ENCODE measurements around the gene DLG3. TPM values are rescaled to one million over a fixed set of nuclear protein-coding genes. Genes with fewer than 3 reads are reported as not detected.

The DLG3 gene
- total and polyA plus RNA-seq, 4 experiments from 2014 or later: 5.3 to 14.2 (median 12.0) TPM

DNA sequence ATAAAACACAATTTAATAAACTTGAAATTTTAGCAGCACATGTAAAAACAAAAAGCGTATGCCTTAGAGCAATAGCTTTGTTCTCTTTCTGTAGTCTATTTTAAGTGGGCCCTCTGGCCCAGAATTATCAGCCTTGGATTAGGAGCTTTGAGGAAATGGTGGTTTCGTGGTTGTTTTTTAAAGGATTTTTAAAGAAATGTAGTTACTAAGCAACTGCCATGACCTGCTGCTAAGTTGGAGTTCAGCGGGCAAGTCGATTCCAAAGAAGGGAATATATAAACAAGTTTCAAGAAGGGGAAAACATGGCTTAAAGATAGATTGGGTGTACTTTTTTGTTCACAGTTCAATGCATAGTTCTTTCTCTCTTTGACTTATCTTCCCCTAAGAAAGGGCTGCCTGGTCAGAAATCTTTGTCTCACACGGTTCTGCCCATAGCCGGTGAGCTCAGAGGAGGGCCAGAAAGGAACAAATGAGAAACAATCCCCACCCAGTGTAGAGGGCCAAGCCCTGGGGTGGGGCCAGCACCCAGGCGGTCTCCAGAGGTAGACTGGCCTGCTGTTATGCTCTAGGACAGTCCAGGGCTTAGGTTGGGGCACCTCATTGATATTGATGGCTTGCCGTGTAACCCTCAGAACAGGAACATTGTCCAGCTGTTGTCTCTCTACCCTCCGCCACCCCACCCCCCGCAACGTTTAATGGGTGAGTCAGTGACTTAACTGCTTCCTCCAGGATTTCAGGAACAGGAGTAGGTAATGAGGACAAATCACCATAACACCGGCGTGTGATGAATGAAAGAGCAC, 32.5 kb downstream of the DLG3 start:
- Histone ChIP-seq H3K4me3 (ENCODE audit: low read length in 2 of 2) (no peak overlapping the region), H3K9me3 (ENCODE audit: control insufficient read depth in 1 of 2, low read length in 2 of 2) (no peaks in the 10 kb centered on the region), H3K27me3 (ENCODE audit: insufficient read depth, low read length) (no peaks in the 10 kb centered on the region), H3K4me1 (ENCODE audit: insufficient read depth, low read length) (no peaks in the 10 kb centered on the region), H3K27ac (ENCODE audit: low read depth, low read length) (no peak overlapping the region), H3K36me3 (ENCODE audit: insufficient read depth, low read length) (no peaks in the 10 kb centered on the region)
- Mint-ChIP-seq H3K4me3 (no peak overlapping the region), H3K36me3 (peaks cover 0 to 22% of the 10 kb centered on the region in 2 donors), H3K27ac (peak overlapping the region in 1 of 7 donors; percentile 73), H3K27me3 (no peaks in the 10 kb centered on the region), H3K4me1 (peaks cover 0 to 9% (median 3%) of the 10 kb centered on the region in 4 donors), H3K9me3 (no peaks in the 10 kb centered on the region)
- intact Hi-C loops (cut with micrococcal nuclease): no loop called here
- DNase-seq: no peak
- POLR2A ChIA-PET (ENCODE audit: partially characterized antibody): no interaction called here
- CTCF ChIA-PET (ENCODE audit: partially characterized antibody): interaction anchor here (0.8 to 1.0 kb wide), 2 partner anchors 12 to 188 kb away, joined by 3 read pairs; no protein-coding TSS in a partner anchor

GRCh38 chrX:70477734-70478075, 33.1 kb downstream of the DLG3 start:
- DNase-seq: no peak
- no peak overlapping the region for H3K27ac Mint-ChIP-seq
- H3K27me3 Mint-ChIP-seq: no peaks in the 10 kb centered on the region
- no peaks in the 10 kb centered on the region for H3K27me3 ChIP-seq (ENCODE audit: insufficient read depth, low read length)
- no peaks in the 10 kb centered on the region for H3K9me3 Mint-ChIP-seq
- peaks cover 0 to 9% (median 3%) of the 10 kb centered on the region in 4 donors for H3K4me1 Mint-ChIP-seq
- intact Hi-C loops (cut with micrococcal nuclease): no loop called here
- no peak overlapping the region for H3K27ac ChIP-seq (ENCODE audit: low read depth, low read length)
- ChIA-PET CTCF (ENCODE audit: partially characterized antibody) (no interaction called here), POLR2A (ENCODE audit: partially characterized antibody) (no interaction called here)
- no peak overlapping the region for H3K4me3 Mint-ChIP-seq
- no peak overlapping the region for H3K4me3 ChIP-seq (ENCODE audit: low read length in 2 of 2)
- H3K4me1 ChIP-seq (ENCODE audit: insufficient read depth, low read length): no peaks in the 10 kb centered on the region
- no peaks in the 10 kb centered on the region for H3K9me3 ChIP-seq (ENCODE audit: control insufficient read depth in 1 of 2, low read length in 2 of 2)
- no peaks in the 10 kb centered on the region for H3K36me3 ChIP-seq (ENCODE audit: insufficient read depth, low read length)
- peaks cover 0 to 22% of the 10 kb centered on the region in 2 donors for H3K36me3 Mint-ChIP-seq

DNA sequence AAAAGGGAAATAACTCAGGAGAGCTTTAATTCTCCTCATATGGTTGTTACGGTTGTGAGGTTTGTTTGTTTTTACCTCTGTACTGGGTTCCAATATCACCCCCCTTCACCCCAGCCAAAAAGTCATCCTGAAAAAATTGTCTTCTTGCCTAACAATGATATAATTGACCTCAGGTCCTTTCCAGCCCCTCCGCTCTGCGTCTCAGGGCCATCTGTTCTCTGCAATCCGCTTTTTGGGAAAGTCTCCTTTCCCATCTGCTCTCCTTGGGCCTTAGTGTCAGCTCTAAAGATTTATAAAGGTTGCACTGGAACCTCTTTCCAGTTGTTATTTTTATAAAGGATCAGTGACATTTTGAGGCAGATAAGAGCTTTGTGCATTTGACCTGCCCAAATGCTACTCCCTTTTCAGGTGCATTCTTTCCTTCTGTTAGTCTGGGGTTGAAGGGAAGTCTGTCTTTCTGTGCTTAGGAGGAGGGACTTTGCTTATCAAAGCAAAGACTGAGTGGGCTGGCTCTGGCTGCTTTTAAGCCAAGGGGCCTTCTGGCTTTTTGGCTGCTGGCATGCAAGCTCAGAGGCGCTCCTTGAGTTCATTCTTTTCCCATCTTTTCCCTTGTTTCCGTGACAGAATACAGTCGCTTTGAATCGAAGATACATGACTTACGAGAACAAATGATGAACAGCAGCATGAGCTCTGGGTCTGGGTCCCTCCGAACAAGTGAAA, 34.1 kb downstream of the DLG3 start:
- Mint-ChIP-seq H3K27ac (no peak overlapping the region), H3K36me3 (peaks cover 0 to 20% of the 10 kb centered on the region in 2 donors), H3K4me3 (no peak overlapping the region), H3K27me3 (no peaks in the 10 kb centered on the region), H3K4me1 (peaks cover 0 to 9% (median 3%) of the 10 kb centered on the region in 4 donors), H3K9me3 (no peaks in the 10 kb centered on the region)
- intact Hi-C loops (cut with micrococcal nuclease): no loop called here
- CTCF ChIA-PET (ENCODE audit: partially characterized antibody): no interaction called here
- no peak overlapping the region for H3K4me3 ChIP-seq (ENCODE audit: low read length in 2 of 2)
- H3K27me3 ChIP-seq (ENCODE audit: insufficient read depth, low read length): no peaks in the 10 kb centered on the region
- no peaks in the 10 kb centered on the region for H3K4me1 ChIP-seq (ENCODE audit: insufficient read depth, low read length)
- no peaks in the 10 kb centered on the region for H3K9me3 ChIP-seq (ENCODE audit: control insufficient read depth in 1 of 2, low read length in 2 of 2)
- DNase-seq: no peak
- no peak overlapping the region for H3K27ac ChIP-seq (ENCODE audit: low read depth, low read length)
- POLR2A ChIA-PET (ENCODE audit: partially characterized antibody): no interaction called here
- H3K36me3 ChIP-seq (ENCODE audit: insufficient read depth, low read length): no peaks in the 10 kb centered on the region

- POLR2A ChIA-PET (ENCODE audit: partially characterized antibody): no interaction called here
- intact Hi-C loops (cut with micrococcal nuclease): no loop called here
- CTCF ChIA-PET (ENCODE audit: partially characterized antibody): no interaction called here
Measured at GRCh38 chrX:70479247-70479921, 34.7 kb downstream of the DLG3 start.

GRCh38 chrX:70479922-70480659, 35.5 kb downstream of the DLG3 start:
- H3K27ac Mint-ChIP-seq: peak overlapping the region in 1 of 7 donors; percentile 41
- intact Hi-C loops (cut with micrococcal nuclease): no loop called here
- no peaks in the 10 kb centered on the region for H3K27me3 ChIP-seq (ENCODE audit: insufficient read depth, low read length)
- H3K27me3 Mint-ChIP-seq: no peaks in the 10 kb centered on the region
- ChIA-PET CTCF (ENCODE audit: partially characterized antibody) (no interaction called here), POLR2A (ENCODE audit: partially characterized antibody) (no interaction called here)
- no peak overlapping the region for H3K4me3 ChIP-seq (ENCODE audit: low read length in 2 of 2)
- H3K36me3 Mint-ChIP-seq: peaks cover 0 to 26% of the 10 kb centered on the region in 2 donors
- peaks cover 0 to 9% (median 3%) of the 10 kb centered on the region in 4 donors for H3K4me1 Mint-ChIP-seq
- no peak overlapping the region for H3K27ac ChIP-seq (ENCODE audit: low read depth, low read length)
- H3K9me3 Mint-ChIP-seq: no peaks in the 10 kb centered on the region
- no peak for DNase-seq
- H3K4me1 ChIP-seq (ENCODE audit: insufficient read depth, low read length): no peaks in the 10 kb centered on the region
- no peaks in the 10 kb centered on the region for H3K36me3 ChIP-seq (ENCODE audit: insufficient read depth, low read length)
- H3K9me3 ChIP-seq (ENCODE audit: control insufficient read depth in 1 of 2, low read length in 2 of 2): no peaks in the 10 kb centered on the region
- no peak overlapping the region for H3K4me3 Mint-ChIP-seq

More at GRCh38 chrX:70479247-70479921, 34.7 kb downstream of the DLG3 start:
- H3K4me1 Mint-ChIP-seq: peaks cover 0 to 9% (median 3%) of the 10 kb centered on the region in 4 donors
- Histone ChIP-seq H3K9me3 (ENCODE audit: control insufficient read depth in 1 of 2, low read length in 2 of 2) (no peaks in the 10 kb centered on the region), H3K4me3 (ENCODE audit: low read length in 2 of 2) (no peak overlapping the region), H3K4me1 (ENCODE audit: insufficient read depth, low read length) (no peaks in the 10 kb centered on the region), H3K36me3 (ENCODE audit: insufficient read depth, low read length) (no peaks in the 10 kb centered on the region), H3K27me3 (ENCODE audit: insufficient read depth, low read length) (no peaks in the 10 kb centered on the region), H3K27ac (ENCODE audit: low read depth, low read length) (no peak overlapping the region)
- no peaks in the 10 kb centered on the region for H3K9me3 Mint-ChIP-seq
- H3K4me3 Mint-ChIP-seq: no peak overlapping the region
- H3K27ac Mint-ChIP-seq: no peak overlapping the region
- no peak for DNase-seq
- peaks cover 0 to 22% of the 10 kb centered on the region in 2 donors for H3K36me3 Mint-ChIP-seq
- H3K27me3 Mint-ChIP-seq: no peaks in the 10 kb centered on the region

GRCh38 chrX:70480660-70481018, 36.0 kb downstream of the DLG3 start:
- Histone ChIP-seq H3K4me1 (ENCODE audit: insufficient read depth, low read length) (no peaks in the 10 kb centered on the region), H3K4me3 (ENCODE audit: low read length in 2 of 2) (no peak overlapping the region), H3K27ac (ENCODE audit: low read depth, low read length) (no peak overlapping the region), H3K36me3 (ENCODE audit: insufficient read depth, low read length) (no peaks in the 10 kb centered on the region), H3K27me3 (ENCODE audit: insufficient read depth, low read length) (no peaks in the 10 kb centered on the region), H3K9me3 (ENCODE audit: control insufficient read depth in 1 of 2, low read length in 2 of 2) (no peaks in the 10 kb centered on the region)
- no peaks in the 10 kb centered on the region for H3K27me3 Mint-ChIP-seq
- ChIA-PET POLR2A (ENCODE audit: partially characterized antibody) (no interaction called here), CTCF (ENCODE audit: partially characterized antibody) (no interaction called here)
- H3K4me3 Mint-ChIP-seq: no peak overlapping the region
- peak overlapping the region in 1 of 7 donors; percentile 41 for H3K27ac Mint-ChIP-seq
- intact Hi-C loops (cut with micrococcal nuclease): no loop called here
- no peak for DNase-seq
- H3K9me3 Mint-ChIP-seq: no peaks in the 10 kb centered on the region
- peaks cover 0 to 27% of the 10 kb centered on the region in 2 donors for H3K36me3 Mint-ChIP-seq
- H3K4me1 Mint-ChIP-seq: peaks cover 0 to 6% (median 3%) of the 10 kb centered on the region in 4 donors
